ENCODE results near the gene SFXN5. TPM values are rescaled to one million over a fixed set of nuclear protein-coding genes. Genes with fewer than 3 reads are reported as not detected.

The SFXN5 gene
- total RNA-seq, 1 experiment from 2014 or later, result 27.8 TPM

GRCh38 chr2:72984172-72984671 is 87.3 kb downstream of the SFXN5 start:
- ChIA-PET POLR2A (no interaction called here), CTCF (no interaction called here)
- H3K9me3 ChIP-seq (ENCODE audit: control insufficient read depth, insufficient read depth, low read depth, low read length), result no peaks in the 10 kb centered on the region
- H3K36me3 ChIP-seq (ENCODE audit: control insufficient read depth, insufficient read depth, low read length), result no peaks in the 10 kb centered on the region
- TF ChIP-seq TCF7L2 (IDR thresholded peaks at IDR 0.05; ENCODE audit: low read depth, low read length) (no peak), REST (IDR thresholded peaks at IDR 0.05; ENCODE audit: insufficient read depth in 1 of 2, low read depth in 2 of 2, low read length in 1 of 2) (no peak), POLR2AphosphoS5 (IDR thresholded peaks at IDR 0.05; ENCODE audit: low read depth, low read length) (no peak), SIN3A (IDR thresholded peaks at IDR 0.05; ENCODE audit: borderline replicate concordance, insufficient read depth, low read depth, low read length) (no peak), CTCF (IDR thresholded peaks at IDR 0.05) (no peak)
- H3K27ac ChIP-seq (ENCODE audit: low read length), result no peak overlapping the region
- DNase-seq (ENCODE audit: low read depth, low spot score) (no peak), ATAC-seq (no peak)
- intact Hi-C loops (cut with micrococcal nuclease; ENCODE audit: unreplicated experiment), result no loop called here
- in situ Hi-C loops (cut with HindIII; ENCODE audit: low pct_unique_long_range_greater_than_20kb, low sequenced_read_pairs), result no loop called here
- no peak overlapping the region for H3K4me3 ChIP-seq (ENCODE audit: low read depth in 2 of 2, low read length in 2 of 2)
- no TSS peak for BruUV-seq (replicated peaks)
- no peaks in the 10 kb centered on the region; the same call in 1 of the 2 replicates for H3K4me1 ChIP-seq (ENCODE audit: control insufficient read depth, insufficient read depth, low read length)
- H3K27me3 ChIP-seq (ENCODE audit: control insufficient read depth, insufficient read depth, low read length), result no peaks in the 10 kb centered on the region

DNA sequence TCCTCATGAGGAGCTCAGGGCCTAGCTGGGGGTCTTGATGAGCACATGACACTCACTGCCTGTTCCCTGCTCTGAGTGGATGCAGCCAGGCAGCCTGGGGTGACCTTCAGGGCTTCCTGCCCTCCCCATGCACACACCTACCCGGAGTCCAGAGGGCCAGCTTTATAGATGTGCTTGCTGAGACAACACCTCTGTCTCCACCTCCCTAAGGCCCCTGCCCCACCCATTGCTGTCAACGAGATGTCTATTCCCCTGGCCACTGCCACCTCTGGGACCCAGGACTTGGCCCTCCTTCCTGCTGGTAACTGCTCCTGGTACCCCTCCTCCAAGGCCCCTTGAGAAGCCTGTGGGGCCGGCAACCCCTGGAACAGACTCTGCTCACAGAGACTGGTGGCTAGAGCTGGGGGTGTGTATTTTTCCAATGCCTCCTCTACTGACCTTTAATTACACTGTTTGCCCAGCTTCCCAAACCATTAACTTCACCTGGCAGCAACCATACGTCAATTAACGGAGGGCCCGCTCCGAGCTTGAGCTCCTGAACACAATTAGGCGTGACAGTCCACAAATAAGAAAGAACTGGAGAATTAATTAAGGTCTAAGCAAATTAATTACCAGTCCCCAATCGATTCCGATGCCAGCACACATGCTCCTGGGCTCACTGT is 87.9 kb downstream of the SFXN5 start:
- in situ Hi-C loops (cut with HindIII; ENCODE audit: low pct_unique_long_range_greater_than_20kb, low sequenced_read_pairs), result no loop called here
- no peak overlapping the region for H3K27ac ChIP-seq (ENCODE audit: low read length)
- BruUV-seq (replicated peaks), result no TSS peak
- H3K4me1 ChIP-seq (ENCODE audit: control insufficient read depth, insufficient read depth, low read length), result no peaks in the 10 kb centered on the region; the same call in 1 of the 2 replicates
- no peak overlapping the region for H3K4me3 ChIP-seq (ENCODE audit: low read depth in 2 of 2, low read length in 2 of 2)
- ATAC-seq (no peak), DNase-seq (ENCODE audit: low read depth, low spot score) (no peak)
- no peaks in the 10 kb centered on the region for H3K27me3 ChIP-seq (ENCODE audit: control insufficient read depth, insufficient read depth, low read length)
- TF ChIP-seq CTCF (IDR thresholded peaks at IDR 0.05) (no peak), POLR2AphosphoS5 (IDR thresholded peaks at IDR 0.05; ENCODE audit: low read depth, low read length) (no peak), TCF7L2 (IDR thresholded peaks at IDR 0.05; ENCODE audit: low read depth, low read length) (no peak), SIN3A (IDR thresholded peaks at IDR 0.05; ENCODE audit: borderline replicate concordance, insufficient read depth, low read depth, low read length) (no peak), REST (IDR thresholded peaks at IDR 0.05; ENCODE audit: insufficient read depth in 1 of 2, low read depth in 2 of 2, low read length in 1 of 2) (no peak)
- POLR2A ChIA-PET, result no interaction called here
- H3K9me3 ChIP-seq (ENCODE audit: control insufficient read depth, insufficient read depth, low read depth, low read length), result no peaks in the 10 kb centered on the region
- H3K36me3 ChIP-seq (ENCODE audit: control insufficient read depth, insufficient read depth, low read length), result no peaks in the 10 kb centered on the region
- intact Hi-C loops (cut with micrococcal nuclease; ENCODE audit: unreplicated experiment), result no loop called here
- CTCF ChIA-PET, result no interaction called here

Data from Panc1 (cell line).